NCI-H2171 (cell line): Measurements from ENCODE around the gene DNER.

ENCODE experiments used
- DNase-seq: peaks from one replicate; lab custom pipeline; 2025; lab: John Stamatoyannopoulos, UW

Gene DNER

DNA sequence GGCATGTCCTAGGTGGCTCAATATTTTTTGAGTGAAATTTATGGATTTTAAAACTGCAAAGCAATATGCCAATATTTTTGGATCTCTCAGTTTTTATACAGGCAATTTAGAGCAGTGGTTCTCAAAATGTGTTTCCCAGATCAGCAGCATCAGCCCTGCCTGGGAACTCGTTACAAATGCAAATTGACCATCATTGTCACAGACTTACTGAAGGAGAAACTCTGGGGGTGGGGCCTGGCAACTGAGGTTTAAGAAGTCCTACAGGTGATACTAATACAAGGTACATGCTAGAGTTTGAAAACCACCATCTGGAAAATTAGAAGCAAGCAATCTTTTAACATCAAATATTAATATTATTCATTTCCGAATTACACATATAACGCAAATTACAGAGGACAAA lies 227.7 kb downstream of the DNER start:
- DNase-seq = no peak

DNA sequence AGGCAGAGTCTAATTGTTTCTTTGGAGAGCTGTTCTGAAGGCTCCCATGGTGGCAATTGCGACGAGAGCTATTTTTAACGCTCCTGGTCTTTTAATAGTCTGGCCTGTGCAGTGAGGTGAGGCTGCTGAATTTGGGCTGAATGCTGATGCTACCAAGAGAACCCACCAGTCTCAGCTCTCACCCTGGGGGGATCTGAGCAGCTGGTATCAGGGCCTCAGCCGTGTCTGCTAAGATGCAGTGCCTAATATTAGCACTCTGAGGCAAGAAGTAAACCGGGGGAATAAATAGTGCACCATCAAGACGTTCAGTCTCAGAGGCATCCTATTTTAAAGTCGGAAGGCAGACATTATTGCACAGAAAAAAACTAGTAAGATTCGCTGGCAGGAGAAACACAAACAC lies 228.5 kb downstream of the DNER start:
- no peak for DNase-seq

DNA sequence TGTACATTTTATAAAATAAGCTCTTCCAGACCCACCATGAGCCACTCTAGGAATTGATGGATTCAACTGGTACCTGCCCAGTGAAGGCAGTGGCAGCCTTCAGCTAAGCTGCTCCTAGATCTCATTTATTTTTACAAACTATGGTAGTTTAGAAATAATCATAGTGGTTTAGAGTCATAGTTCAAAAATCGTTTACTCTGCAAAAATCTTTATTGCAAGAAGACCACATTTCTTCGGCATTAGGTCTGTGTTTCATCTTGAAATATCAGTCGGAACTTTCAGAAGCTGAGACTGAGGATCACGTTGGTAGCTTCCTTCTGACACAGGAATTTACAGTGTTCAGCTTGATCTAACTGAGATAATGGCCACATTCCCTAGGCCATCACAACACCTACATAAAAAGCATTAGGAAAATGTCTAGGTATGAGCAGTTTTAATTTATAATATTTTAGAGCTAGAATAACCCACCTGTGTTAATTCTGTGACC lies 237.0 kb downstream of the DNER start:
- no peak for DNase-seq

DNA sequence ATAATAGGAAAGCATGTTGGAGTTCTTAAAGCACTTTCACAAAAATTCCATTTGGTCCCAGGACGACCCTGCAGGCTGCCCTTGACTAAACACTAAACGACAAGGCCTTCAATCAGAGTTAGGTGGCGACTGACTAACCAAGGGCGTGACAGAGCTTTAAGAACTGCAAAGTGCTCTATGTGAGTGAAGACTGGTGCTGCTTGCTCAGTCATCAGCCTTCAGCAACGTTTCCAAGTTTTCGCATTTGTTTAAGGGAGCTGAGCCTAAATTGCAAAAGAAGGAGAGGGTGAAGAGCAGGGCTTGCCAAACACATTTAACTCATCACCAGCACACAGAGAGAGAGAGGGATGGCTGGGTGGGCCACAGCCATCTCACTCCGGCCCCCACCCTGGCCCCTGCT lies 238.6 kb downstream of the DNER start:
- no peak for DNase-seq

DNA sequence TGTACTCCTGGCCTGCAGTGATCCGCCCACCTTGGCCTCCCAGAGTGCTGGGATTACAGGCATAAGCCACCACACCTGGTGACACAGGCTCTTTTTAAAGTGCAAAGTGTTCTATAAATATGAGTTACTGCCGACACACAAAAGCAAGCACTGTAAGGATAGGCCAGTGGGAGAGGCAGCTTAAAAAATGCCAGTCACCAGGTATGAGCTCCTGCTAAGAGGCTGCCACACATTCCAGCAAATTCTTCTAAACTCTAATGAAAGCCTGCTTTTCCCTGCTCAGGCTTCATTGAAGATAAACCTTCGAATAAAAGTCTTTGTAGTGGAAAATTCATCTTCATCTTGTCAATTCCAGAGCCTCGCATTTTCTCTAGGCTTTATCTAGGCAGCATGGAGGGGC lies 240.2 kb downstream of the DNER start:
- no peak for DNase-seq

DNA sequence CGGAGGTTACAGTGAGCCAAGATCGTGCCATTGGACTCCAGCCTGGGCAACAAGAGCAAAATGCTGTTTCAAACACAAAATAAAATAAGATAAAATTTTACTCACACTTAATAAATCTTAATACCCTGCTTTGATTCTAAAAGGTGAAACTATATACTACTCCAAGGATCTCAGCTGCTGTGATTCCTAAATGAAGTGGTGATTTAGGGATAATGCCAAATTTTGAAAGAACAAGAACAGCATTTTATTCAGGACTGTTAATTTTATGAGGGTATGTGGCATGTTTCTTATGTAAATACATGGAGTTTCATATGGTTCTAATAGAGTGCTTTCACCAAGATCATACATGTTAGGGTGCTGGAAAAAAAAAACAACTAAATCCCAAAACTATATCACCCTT lies 243.6 kb downstream of the DNER start:
- no peak for DNase-seq

DNA sequence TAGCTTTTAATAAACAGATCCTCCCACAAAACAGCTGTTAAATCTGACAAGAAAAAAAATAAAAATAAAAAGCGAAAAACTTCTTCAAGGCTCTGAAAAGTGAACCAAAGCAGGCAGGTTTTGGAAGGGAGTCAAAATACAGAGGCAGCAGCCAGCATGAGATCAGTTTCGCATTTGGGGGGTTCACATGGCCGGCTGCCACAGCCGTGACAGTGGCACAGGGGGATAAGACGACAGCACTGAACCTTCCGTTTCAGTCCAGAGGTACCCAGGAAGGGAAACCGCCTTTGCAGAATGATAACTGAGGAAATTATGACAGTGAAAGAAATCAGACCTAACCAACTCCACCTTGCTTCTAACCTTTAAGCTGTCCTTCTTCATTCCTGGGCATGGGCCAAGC lies 246.6 kb downstream of the DNER start:
- no peak for DNase-seq

DNA sequence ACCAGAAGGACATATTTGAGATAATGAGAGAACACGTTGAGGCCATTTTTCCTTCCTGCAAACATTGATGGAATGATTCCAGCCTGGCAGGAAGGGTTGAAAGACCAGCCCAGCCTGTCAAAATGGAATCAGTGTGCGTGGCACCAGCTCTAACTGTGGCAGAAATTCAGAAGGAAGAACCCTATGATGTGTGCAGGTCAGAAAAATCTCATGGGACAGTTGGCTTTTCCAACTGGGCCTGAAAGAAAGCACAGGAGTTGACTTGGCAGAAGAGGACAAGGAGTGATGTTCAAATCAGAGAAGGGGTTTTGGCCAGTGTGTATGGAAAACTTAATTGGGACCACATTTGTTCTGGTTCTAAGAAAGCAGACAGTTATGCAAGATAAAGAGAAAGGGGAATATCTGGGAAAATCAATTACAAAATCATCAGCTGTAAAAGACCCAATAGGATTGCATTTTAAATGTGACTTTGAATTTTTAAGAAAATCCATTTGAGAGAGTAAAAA lies 250.5 kb downstream of the DNER start:
- DNase-seq = no peak

DNA sequence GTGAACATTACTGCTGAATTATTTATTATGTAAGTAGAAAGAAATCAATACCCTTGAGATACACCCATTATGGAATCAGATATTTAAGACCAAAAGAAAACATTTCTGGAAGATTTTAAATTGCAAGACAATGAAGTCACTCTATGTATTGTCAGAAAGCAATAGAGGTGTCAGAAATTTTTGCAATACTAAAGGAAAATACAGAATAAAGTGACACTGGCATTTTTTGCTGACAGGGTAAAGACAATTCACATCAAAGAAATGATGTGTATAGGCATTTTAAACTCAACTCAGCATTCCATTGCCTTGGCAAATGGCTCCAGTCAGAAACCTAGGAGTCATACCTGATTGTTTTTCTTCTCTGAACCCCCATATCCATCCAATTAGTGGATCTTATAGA lies 252.2 kb downstream of the DNER start:
- no peak for DNase-seq

DNA sequence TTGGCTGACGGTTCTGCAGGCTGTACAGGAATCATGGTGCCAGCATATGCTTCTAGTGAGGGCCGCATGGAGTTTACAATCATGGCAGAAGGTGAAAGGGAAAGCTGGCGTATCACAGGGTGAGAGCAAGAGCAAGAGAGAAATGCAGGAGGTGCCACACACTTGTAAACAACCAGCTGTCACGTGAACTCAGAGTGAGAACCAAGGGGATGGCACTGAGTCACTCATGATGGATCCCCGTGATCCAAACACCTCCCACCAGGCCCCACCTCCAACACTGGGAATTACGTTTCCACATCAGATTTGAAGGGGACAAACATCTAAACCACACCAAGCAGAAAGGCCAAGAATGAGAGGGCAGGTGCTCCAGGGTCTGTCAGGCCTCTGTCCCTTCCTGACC lies 258.3 kb downstream of the DNER start:
- DNase-seq = no peak

DNA sequence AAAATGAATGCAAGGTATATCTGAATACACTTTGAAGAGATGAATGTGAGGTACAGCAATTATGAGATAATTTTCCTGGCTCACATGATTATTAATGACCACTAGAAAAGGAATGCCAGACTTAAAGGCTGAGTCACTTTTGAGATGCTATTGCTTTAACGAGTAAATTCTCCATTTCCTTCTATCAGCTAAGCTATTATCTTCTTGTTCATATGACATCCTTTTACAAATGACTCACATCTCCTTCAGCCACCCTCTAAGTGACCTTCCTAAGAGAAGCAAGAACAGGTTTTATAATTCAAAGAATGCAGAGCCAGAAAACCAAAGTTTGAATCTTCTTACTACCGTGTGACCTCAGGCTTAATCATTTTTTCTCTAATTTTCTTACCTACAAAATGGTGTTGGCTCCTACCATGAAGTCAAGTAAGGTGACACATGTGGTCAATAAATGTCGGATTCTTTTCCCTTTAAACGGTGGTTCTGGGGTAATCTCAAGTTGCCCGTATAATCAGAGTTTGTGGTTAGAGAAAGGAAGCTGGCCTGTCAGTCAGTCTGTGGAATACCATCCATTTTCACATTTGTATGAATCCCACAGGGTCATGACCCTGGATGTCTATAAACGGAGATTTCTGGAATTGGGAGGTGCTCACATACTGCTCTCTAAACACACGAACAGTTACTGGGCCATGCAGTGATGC lies 259.3 kb downstream of the DNER start:
- DNase-seq = no peak

DNA sequence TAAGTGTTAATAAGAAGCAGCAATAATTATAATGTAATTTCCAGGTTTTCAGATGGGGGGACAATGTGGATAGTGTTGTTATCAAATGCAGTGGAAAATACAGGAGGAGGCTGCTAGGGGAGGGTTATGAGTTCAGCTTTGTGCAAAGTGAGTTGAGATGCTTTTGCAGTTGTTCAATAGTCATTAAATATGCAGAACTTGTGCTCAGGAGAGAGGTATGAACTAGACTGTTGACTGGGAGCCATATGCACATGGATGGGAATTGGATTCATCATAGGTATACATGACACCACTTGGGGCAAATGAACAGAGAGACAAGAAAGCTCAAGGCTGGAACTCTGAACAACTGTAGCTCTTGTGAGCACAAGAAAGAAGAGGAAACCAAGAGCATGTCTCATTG lies 261.1 kb downstream of the DNER start:
- no peak for DNase-seq

DNA sequence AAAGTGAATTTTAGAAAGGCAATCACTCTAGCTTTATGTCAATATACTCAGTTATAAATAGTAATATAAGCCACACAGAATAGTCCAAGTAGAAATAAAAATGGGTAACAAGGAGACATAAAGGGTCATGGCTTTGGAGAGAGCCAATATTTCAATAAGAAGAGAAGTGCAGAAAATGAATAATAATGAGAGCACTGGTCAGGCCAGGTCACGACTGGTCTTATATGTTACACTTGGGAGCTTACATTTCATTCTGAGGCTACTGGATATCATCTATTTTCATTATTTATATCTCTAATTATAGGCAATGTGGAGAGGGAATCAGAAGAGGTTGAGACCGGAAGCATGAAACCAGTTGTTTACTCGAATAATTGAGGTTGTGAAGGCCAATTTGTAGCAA lies 262.5 kb downstream of the DNER start:
- no peak for DNase-seq

DNA sequence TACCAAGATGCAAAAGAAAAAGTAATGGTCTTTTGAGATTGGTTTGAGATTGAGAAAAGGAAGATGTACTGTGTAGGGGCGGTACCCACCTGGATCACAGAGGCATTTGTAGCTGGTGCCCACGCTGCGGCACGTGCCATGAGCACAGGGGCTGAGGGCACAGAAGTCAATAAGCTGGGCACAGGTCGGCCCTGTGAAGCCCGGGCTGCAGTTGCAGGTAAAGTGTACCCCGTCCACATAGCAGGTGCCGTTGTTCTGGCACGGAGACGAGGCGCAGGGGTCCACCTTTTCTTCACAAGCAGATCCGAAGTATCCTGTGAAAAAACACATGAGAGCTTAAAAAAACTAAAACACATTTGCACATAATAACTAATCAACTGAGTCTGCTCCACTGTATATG lies 267.1 kb downstream of the DNER start:
- DNase-seq = no peak

DNA sequence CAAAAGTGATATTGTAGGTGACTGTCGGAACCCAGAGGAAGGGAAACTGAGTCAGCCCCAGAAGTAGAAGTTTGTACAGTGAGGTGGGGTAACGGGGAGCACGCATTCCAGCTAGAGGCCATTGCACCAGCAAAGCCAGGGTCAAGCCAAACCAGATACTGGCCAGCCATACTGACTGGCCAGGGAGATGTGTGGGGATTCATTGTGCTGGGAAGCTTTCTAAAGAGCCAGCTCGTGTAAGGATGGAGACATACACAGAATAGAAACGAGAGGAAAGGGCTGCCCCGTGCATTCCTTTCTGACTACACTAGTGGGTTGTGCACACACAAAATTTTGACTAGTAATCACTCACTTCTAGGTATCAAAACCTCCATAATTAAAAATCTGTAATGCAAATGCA lies 268.0 kb downstream of the DNER start:
- DNase-seq = no peak

DNA sequence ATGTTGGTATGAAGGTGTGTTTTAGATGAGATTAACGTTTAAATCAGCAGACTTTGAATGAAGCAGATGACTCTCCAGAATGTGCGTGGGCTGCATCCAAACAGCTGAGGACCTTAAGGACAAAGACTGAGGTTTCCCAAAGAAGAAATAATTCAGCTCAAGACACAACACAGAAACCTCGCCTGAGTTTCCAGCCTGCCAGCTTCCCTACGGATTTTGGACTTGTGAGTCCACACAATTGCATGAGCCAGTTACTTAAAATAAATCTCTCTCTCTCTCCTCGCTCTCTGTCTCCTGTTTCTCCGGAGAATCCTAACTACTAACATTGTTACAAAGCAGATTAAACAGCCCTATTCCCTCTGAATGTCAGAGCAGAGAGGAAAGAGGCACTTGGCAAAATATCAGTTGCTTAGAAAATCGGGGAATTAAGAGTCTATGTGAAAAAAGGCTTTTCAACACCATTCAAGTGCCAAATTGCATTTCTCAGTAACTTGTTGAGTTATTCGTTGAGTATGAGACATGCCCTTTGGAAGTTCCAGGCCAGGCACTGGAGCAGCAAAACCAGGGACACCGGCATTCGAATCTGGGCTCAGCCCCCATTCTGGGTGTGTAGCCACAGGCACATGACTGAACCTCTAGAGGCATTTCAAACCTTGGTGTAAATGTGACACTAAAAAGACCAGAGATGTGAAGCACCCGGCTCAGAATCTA lies 268.7 kb downstream of the DNER start:
- no peak for DNase-seq

DNA sequence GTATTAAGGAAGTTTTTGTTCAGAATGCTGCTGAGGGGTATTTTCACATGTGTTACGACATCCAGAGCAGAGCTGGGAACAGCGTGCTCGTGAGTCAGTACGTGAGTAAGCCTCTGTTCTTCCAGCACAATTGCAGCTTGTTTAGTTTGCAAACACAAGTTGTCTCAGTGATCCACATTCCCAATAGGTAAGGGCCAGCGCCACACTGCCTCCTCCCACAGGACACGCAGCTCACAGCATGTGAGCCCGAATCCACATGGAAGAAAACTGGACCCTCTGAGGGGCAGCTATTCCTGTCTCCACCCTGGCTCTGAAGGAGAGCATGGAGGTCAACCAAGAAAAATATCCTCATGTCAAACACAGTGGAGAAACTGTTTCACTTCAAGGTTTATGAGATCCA lies 269.3 kb downstream of the DNER start:
- no peak for DNase-seq

DNA sequence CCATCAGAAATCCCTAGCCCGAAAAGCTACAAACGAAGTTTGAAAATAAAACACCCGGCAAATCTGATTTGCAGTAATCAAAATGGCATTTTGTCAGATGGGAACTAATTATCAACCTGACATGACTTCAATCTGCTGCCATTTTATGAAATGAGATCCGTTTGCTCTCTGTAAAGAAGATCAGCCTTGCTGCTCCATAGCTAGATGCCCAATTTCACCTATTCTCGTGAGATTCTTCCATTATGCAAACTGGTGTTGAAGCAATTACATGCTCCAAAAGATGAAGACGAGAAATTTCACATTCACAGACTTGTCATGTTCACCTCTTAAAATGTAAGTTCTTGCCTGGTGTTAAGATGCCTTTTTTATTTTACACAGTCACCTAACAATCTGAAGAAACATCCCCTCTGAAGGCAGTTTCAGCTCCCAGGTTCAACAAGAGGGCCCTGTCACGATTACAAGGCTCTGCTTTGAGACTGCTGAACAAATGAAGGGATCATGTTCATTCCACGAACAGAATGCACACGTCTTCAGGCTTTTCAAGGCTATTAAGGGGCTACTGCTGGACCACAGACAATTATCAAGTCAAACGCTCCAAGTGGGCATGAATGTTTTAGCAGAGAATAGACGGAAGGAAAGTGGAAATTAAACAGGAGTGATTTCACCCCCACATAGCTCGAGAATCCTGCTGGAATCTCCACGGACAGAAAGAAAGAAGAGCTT lies 270.6 kb downstream of the DNER start:
- no peak for DNase-seq

DNA sequence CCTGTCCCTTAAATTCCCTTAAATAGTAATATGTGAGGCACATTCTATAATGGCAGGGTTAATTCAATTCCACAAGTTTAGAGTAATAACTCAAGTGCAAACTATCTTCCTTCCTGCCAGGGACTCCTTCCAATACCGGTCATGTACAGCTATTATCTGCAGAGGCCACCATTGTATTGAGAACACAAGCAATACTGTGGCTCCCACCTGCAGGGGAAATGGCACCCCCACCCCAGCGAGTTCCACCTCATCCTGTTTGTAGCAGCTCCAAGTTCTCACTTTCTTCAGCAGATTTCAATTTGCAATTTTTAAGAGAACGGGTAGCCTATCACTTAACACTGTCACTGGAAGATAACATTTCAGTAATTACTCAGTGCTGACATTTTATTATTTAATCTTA lies 271.2 kb downstream of the DNER start:
- DNase-seq = no peak

DNA sequence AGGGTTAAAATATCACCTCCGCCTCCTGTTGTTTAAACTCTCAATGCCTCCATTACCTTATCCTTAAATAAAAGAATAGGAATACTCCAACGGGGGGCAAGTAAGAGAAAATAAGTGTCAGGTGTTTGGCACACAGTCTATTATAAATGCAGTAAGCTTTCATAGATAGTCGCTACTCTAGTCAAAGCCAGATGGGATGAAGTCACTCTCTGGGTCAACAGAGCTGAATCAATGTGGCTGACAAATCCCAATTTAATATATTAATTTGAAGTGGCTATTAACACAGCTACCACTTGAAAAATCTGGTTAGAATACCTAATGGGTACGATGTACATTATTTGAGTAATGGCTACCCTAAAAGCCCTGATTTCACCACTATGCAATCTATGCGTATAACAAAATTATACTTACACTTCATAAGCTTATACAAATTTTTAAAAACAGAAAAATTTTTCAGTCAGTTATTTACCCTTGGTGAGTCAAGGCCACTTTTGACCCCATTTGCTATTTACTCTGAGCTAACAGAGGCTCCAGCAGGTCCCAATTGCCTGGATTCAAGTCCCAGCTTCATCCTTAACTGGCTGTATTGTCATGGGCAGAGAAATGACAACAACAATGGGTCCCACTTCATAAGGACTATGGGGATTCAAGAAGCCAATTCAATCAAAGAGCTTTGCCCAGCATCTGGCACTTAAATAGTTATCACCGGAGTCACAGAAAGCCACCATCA lies 275.8 kb downstream of the DNER start:
- DNase-seq = no peak

DNA sequence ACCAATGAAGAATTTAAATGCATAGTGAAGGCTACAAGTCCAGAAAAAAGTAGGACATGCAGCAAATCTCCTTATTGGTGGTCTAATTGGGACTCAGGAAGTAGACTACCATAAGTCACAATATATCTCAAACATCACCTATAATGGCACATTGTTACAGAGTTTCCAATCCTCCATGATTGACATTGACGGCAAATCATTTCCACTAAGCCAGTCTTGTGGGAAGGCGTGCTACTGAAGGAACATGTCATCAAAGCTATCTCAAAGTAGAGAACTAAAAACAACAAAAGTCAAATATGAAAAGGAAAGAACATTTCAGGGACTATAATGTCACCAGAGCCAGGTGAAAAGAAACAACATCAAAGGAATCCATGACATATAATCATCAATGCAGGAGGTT lies 276.9 kb downstream of the DNER start:
- no peak for DNase-seq

DNA sequence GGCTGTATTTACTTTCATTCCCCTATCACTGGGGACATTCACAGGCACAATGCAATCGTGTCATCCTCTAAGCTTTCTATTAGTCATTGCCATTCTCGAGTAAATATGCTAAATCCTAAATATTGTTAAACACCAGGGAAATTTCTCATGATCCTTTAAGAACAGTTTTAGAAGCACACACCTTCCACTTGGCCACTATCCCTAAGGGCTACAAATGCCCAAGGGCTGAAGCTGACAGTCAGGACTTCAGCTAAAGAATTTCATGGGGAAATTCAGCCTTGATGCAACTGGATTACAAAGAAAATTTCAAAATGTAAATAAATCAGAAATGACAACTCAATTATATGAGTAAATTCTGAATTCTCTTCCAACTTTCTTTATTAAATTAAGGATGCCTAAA lies 280.2 kb downstream of the DNER start:
- no peak for DNase-seq
